T1000 (cell line): ENCODE measurements around the gene MAGI1.

ENCODE experiments used
- DNase-seq: peaks from one replicate; lab custom pipeline; 2025; ENCODE audit warnings: mixed read lengths; lab: John Stamatoyannopoulos, UW

MAGI1 gene

GRCh38 chr3:65971293-65972252 is 67.1 kb downstream of the MAGI1 start:
- no peak for DNase-seq

GRCh38 chr3:65968996-65969395 is 69.7 kb downstream of the MAGI1 start:
- no peak for DNase-seq

GRCh38 chr3:65967451-65967850 is 71.3 kb downstream of the MAGI1 start:
- no peak for DNase-seq

- no peak for DNase-seq
Measured at GRCh38 chr3:65964838-65965237, 73.9 kb downstream of the MAGI1 start.

- DNase-seq, result peak; percentile 34
Measured at GRCh38 chr3:65963787-65964677, 74.7 kb downstream of the MAGI1 start.

GRCh38 chr3:65961733-65962132 is 77.0 kb downstream of the MAGI1 start:
- DNase-seq, result no peak

- no peak for DNase-seq
Measured at GRCh38 chr3:65961128-65961527, 77.6 kb downstream of the MAGI1 start.

- DNase-seq, result no peak
Measured at GRCh38 chr3:65960087-65960486, 78.6 kb downstream of the MAGI1 start.

- DNase-seq, result no peak
Measured at GRCh38 chr3:65958216-65958615, 80.5 kb downstream of the MAGI1 start.

GRCh38 chr3:65955792-65956477 is 82.8 kb downstream of the MAGI1 start:
- DNase-seq, result no peak

- DNase-seq, result no peak
Measured at GRCh38 chr3:65953881-65954733, 84.6 kb downstream of the MAGI1 start.

GRCh38 chr3:65953301-65953812 is 85.4 kb downstream of the MAGI1 start:
- DNase-seq, result no peak

GRCh38 chr3:65952842-65953241 is 85.9 kb downstream of the MAGI1 start:
- no peak for DNase-seq

GRCh38 chr3:65951836-65952505 is 86.7 kb downstream of the MAGI1 start:
- no peak for DNase-seq

GRCh38 chr3:65950340-65951326 is 88.1 kb downstream of the MAGI1 start:
- no peak for DNase-seq

GRCh38 chr3:65948841-65949573 is 89.7 kb downstream of the MAGI1 start:
- DNase-seq, result no peak

- DNase-seq, result no peak
Measured at GRCh38 chr3:65946438-65946837, 92.3 kb downstream of the MAGI1 start.

- DNase-seq, result no peak
Measured at GRCh38 chr3:65945953-65946352, 92.8 kb downstream of the MAGI1 start.
